Measurements from ENCODE around the gene MBD4. TPM values are rescaled to one million over a fixed set of nuclear protein-coding genes. Genes with fewer than 3 reads are reported as not detected.

Gene MBD4
- total and polyA plus RNA-seq, 4 donors = 18.7 to 31.2 (median 26.3) TPM

DNA sequence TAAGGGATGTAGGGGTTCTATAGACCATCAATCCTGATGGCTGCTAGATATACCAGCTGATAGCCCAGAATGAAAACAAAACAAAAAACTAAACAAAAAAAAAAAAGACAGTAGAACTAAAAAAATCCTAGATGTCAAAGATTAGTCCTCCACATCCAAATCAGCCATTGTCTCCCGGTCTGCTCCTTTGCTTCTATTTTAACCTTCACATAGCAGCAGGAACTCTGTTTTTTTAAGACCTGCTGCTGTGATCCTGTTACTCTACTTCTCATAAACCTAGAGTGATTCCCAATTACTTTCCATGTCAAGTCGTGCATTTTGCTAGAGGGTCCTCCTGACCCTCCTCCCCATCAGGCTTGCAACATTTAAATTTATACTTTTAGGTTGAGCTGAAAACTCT is 2.7 kb upstream of the MBD4 start:
- DNase-seq = no peak
- H3K9me3 ChIP-seq (ENCODE audit: control insufficient read depth, low read length) = no peaks in the 10 kb centered on the region
- no peak overlapping the region for H3K4me3 ChIP-seq (ENCODE audit: low read length in 2 of 2)
- intact Hi-C loops (cut with DNase I) = loop anchor here in 1 of 2 donors (5.0 kb wide), 1 partner anchor 165 kb away; the partner anchor contains the start of gene PLXND1
- ATAC-seq (ENCODE audit: low FRiP score) = no peak
- no peak overlapping the region for H3K27ac ChIP-seq (ENCODE audit: low read depth in 1 of 2, low read length in 2 of 2)
- H3K4me1 ChIP-seq (ENCODE audit: control insufficient read depth in 1 of 2, insufficient read depth in 2 of 2, low read length in 2 of 2) = peaks cover 0 to 4% of the 10 kb centered on the region in 2 donors
- 7 to 18% methylated on average over 2 of the region's 2 CpGs for WGBS, 2 donors
- no peaks in the 10 kb centered on the region for H3K36me3 ChIP-seq (ENCODE audit: control insufficient read depth in 1 of 2, insufficient read depth in 2 of 2, low read length in 1 of 2)
- no peaks in the 10 kb centered on the region for H3K27me3 ChIP-seq (ENCODE audit: control insufficient read depth in 1 of 2, insufficient read depth in 2 of 2, low read length in 1 of 2)

GRCh38 chr3:129441782-129442181 is 2.0 kb upstream of the MBD4 start:
- Histone ChIP-seq H3K4me1 (ENCODE audit: control insufficient read depth in 1 of 2, insufficient read depth in 2 of 2, low read length in 2 of 2) (peaks cover 0 to 4% of the 10 kb centered on the region in 2 donors), H3K4me3 (ENCODE audit: low read length in 2 of 2) (no peak overlapping the region), H3K27me3 (ENCODE audit: control insufficient read depth in 1 of 2, insufficient read depth in 2 of 2, low read length in 1 of 2) (no peaks in the 10 kb centered on the region), H3K9me3 (ENCODE audit: control insufficient read depth, low read length) (no peaks in the 10 kb centered on the region), H3K36me3 (ENCODE audit: control insufficient read depth in 1 of 2, insufficient read depth in 2 of 2, low read length in 1 of 2) (no peaks in the 10 kb centered on the region), H3K27ac (ENCODE audit: low read depth in 1 of 2, low read length in 2 of 2) (peak overlapping the region in 1 of 2 donors; percentile 53)
- no peak for ATAC-seq (ENCODE audit: low FRiP score)
- WGBS, 2 donors = 2 to 6% methylated on average over 4 of the region's 4 CpGs
- intact Hi-C loops (cut with DNase I) = loop anchor here in 1 of 2 donors (5.0 kb wide), 1 partner anchor 166 kb away; the partner anchor contains the start of gene PLXND1
- no peak for DNase-seq

DNA sequence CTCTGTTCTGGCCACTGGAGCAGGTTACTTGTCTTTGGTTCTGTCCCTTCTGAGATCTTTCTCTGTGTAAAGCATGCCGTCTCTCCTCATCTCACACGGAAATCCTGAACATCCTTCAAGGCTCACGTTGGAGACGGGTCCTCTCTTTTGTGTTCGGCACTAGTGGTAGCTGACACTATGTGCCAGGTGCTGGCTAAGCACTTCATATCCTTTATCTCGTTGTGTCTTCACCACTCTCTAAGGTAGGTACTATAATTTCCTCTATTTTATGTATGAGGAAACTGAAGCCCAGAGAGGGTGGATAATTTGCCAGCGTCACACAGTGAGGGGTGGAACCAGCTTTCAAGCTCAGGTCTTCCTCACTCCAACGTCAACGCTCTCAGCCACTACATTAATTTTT is 1.5 kb upstream of the MBD4 start:
- Histone ChIP-seq H3K9me3 (ENCODE audit: control insufficient read depth, low read length) (no peaks in the 10 kb centered on the region), H3K4me1 (ENCODE audit: control insufficient read depth in 1 of 2, insufficient read depth in 2 of 2, low read length in 2 of 2) (peaks cover 0 to 4% of the 10 kb centered on the region in 2 donors), H3K27me3 (ENCODE audit: control insufficient read depth in 1 of 2, insufficient read depth in 2 of 2, low read length in 1 of 2) (no peaks in the 10 kb centered on the region), H3K4me3 (ENCODE audit: low read length in 2 of 2) (peak overlapping the region in 1 of 2 donors; percentile 57), H3K27ac (ENCODE audit: low read depth in 1 of 2, low read length in 2 of 2) (peak overlapping the region; percentile 16 to 40), H3K36me3 (ENCODE audit: control insufficient read depth in 1 of 2, insufficient read depth in 2 of 2, low read length in 1 of 2) (no peaks in the 10 kb centered on the region)
- 27 to 33% methylated on average over 9 of the region's 9 CpGs for WGBS, 2 donors
- DNase-seq (no peak), ATAC-seq (ENCODE audit: low FRiP score) (no peak)
- intact Hi-C loops (cut with DNase I) = loop anchor here in 1 of 2 donors (5.0 kb wide), 1 partner anchor 166 kb away; the partner anchor contains the start of gene PLXND1

GRCh38 chr3:129440618-129441190 is 956 bp upstream of the MBD4 start:
- WGBS, 2 donors = 6 to 7% methylated on average over 9 of the region's 9 CpGs
- intact Hi-C loops (cut with DNase I) = loop anchor here in 1 of 2 donors (5.0 kb wide), 1 partner anchor 167 kb away; the partner anchor contains the start of gene PLXND1
- peak overlapping the region; percentile 16 to 58 for H3K27ac ChIP-seq (ENCODE audit: low read depth in 1 of 2, low read length in 2 of 2)
- peak overlapping the region; percentile 57 to 73 for H3K4me3 ChIP-seq (ENCODE audit: low read length in 2 of 2)
- peaks cover 0 to 4% of the 10 kb centered on the region in 2 donors for H3K4me1 ChIP-seq (ENCODE audit: control insufficient read depth in 1 of 2, insufficient read depth in 2 of 2, low read length in 2 of 2)
- no peaks in the 10 kb centered on the region for H3K27me3 ChIP-seq (ENCODE audit: control insufficient read depth in 1 of 2, insufficient read depth in 2 of 2, low read length in 1 of 2)
- no peaks in the 10 kb centered on the region for H3K36me3 ChIP-seq (ENCODE audit: control insufficient read depth in 1 of 2, insufficient read depth in 2 of 2, low read length in 1 of 2)
- ATAC-seq (ENCODE audit: low FRiP score) (peak; percentile 83), DNase-seq (no peak)
- no peaks in the 10 kb centered on the region for H3K9me3 ChIP-seq (ENCODE audit: control insufficient read depth, low read length)

GRCh38 chr3:129439226-129439816 is 427 bp downstream of the MBD4 start:
- no peaks in the 10 kb centered on the region for H3K9me3 ChIP-seq (ENCODE audit: control insufficient read depth, low read length)
- peak; percentile 23 for ATAC-seq (ENCODE audit: low FRiP score)
- intact Hi-C loops (cut with DNase I) = no loop called here

DNA sequence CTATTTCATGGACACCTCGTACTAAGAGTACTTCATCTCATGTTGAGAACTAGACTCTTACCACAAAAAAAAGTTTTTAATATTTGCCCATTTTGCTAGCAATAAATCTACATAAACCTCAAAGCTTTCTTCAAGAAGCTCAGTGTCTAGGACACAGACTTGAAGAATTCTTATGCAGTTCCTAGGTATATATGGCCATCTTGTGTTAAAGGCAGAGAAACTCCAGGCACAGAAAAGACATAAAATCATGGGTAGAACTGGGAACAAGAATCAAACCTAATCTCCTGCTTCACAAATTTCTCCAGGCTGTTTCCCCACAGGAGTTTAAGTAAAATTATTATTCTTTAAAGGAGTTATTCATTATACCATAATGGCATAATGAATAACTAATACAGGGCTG is 4.4 kb downstream of the MBD4 start:
- no peak for DNase-seq
- no peak overlapping the region for H3K4me3 ChIP-seq (ENCODE audit: low read length in 2 of 2)
- no peaks in the 10 kb centered on the region for H3K27me3 ChIP-seq (ENCODE audit: control insufficient read depth in 1 of 2, insufficient read depth in 2 of 2, low read length in 1 of 2)
- peaks cover 2 to 9% of the 10 kb centered on the region in 2 donors for H3K36me3 ChIP-seq (ENCODE audit: control insufficient read depth in 1 of 2, insufficient read depth in 2 of 2, low read length in 1 of 2)
- intact Hi-C loops (cut with DNase I) = no loop called here
- H3K9me3 ChIP-seq (ENCODE audit: control insufficient read depth, low read length) = no peaks in the 10 kb centered on the region
- no peak overlapping the region for H3K27ac ChIP-seq (ENCODE audit: low read depth in 1 of 2, low read length in 2 of 2)
- 68 to 69% methylated on average over 1 of the region's 1 CpG for WGBS, 2 donors
- no peak for ATAC-seq (ENCODE audit: low FRiP score)
- no peaks in the 10 kb centered on the region for H3K4me1 ChIP-seq (ENCODE audit: control insufficient read depth in 1 of 2, insufficient read depth in 2 of 2, low read length in 2 of 2)

More at GRCh38 chr3:129439226-129439816, 427 bp downstream of the MBD4 start:
- Histone ChIP-seq H3K36me3 (ENCODE audit: control insufficient read depth in 1 of 2, insufficient read depth in 2 of 2, low read length in 1 of 2) (no peaks in the 10 kb centered on the region), H3K4me3 (ENCODE audit: low read length in 2 of 2) (peak overlapping the region; percentile 71 to 80), H3K27ac (ENCODE audit: low read depth in 1 of 2, low read length in 2 of 2) (peak overlapping the region in 1 of 2 donors; percentile 3), H3K4me1 (ENCODE audit: control insufficient read depth in 1 of 2, insufficient read depth in 2 of 2, low read length in 2 of 2) (peaks cover 0 to 4% of the 10 kb centered on the region in 2 donors), H3K27me3 (ENCODE audit: control insufficient read depth in 1 of 2, insufficient read depth in 2 of 2, low read length in 1 of 2) (no peaks in the 10 kb centered on the region)
- WGBS, 2 donors = 0 to 1% methylated on average over 16 to 17 of the region's 17 CpGs
- DNase-seq = peak in 1 of 2 donors; percentile 65

- peaks cover 2 to 9% of the 10 kb centered on the region in 2 donors for H3K36me3 ChIP-seq (ENCODE audit: control insufficient read depth in 1 of 2, insufficient read depth in 2 of 2, low read length in 1 of 2)
- no peaks in the 10 kb centered on the region for H3K27me3 ChIP-seq (ENCODE audit: control insufficient read depth in 1 of 2, insufficient read depth in 2 of 2, low read length in 1 of 2)
- no peak for DNase-seq
- no peaks in the 10 kb centered on the region for H3K4me1 ChIP-seq (ENCODE audit: control insufficient read depth in 1 of 2, insufficient read depth in 2 of 2, low read length in 2 of 2)
- no peak overlapping the region for H3K27ac ChIP-seq (ENCODE audit: low read depth in 1 of 2, low read length in 2 of 2)
- no peak for ATAC-seq (ENCODE audit: low FRiP score)
- H3K9me3 ChIP-seq (ENCODE audit: control insufficient read depth, low read length) = no peaks in the 10 kb centered on the region
- no peak overlapping the region for H3K4me3 ChIP-seq (ENCODE audit: low read length in 2 of 2)
- 90 to 98% methylated on average over 1 of the region's 1 CpG for WGBS, 2 donors
- intact Hi-C loops (cut with DNase I) = no loop called here
Observed at GRCh38 chr3:129434140-129434539, 5.6 kb downstream of the MBD4 start.

DNA sequence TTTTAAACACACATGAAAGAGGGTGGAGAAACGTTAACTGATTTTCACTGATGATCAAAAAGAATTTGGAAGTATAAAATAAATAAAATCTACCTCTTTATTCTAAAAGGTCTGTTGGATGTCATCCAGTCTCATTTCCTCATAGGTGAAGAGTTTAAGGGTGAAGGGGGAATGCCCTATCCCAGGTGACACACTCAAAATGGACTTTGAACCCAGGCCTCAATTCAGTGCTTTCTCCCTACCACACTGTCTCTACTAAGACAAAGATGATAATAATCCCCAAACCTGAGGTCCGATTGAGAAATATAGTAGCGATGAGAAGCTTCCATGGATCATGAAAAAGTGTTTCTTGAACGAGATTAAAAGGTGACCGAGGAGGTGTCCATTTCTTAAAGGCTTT is 6.2 kb downstream of the MBD4 start:
- H3K27me3 ChIP-seq (ENCODE audit: control insufficient read depth in 1 of 2, insufficient read depth in 2 of 2, low read length in 1 of 2) = no peaks in the 10 kb centered on the region

DNA sequence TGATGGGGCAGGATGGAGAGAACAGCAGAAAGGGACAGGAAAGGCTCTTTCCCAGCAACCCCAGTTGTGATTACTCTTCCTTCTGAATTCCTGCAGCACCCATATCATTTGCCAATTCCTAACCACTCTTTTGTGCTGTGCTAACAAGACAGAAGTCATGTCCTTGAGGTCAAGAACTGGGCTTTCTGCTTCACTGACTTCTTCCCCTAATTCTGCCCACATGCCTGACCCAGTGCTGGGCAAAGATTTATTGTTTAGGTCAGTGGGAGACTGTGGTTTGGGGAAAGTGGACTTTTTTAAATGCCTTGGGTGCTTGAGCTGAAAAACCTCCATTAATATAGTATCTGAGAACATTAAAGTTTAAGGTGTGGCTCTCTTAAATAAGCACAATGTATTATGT is 7.1 kb downstream of the MBD4 start:
- no peaks in the 10 kb centered on the region for H3K4me1 ChIP-seq (ENCODE audit: control insufficient read depth in 1 of 2, insufficient read depth in 2 of 2, low read length in 2 of 2)
- ATAC-seq (ENCODE audit: low FRiP score) (no peak), DNase-seq (no peak)
- H3K36me3 ChIP-seq (ENCODE audit: control insufficient read depth in 1 of 2, insufficient read depth in 2 of 2, low read length in 1 of 2) = peaks cover 2 to 9% of the 10 kb centered on the region in 2 donors
- H3K27me3 ChIP-seq (ENCODE audit: control insufficient read depth in 1 of 2, insufficient read depth in 2 of 2, low read length in 1 of 2) = no peaks in the 10 kb centered on the region
- H3K27ac ChIP-seq (ENCODE audit: low read depth in 1 of 2, low read length in 2 of 2) = no peak overlapping the region
- H3K9me3 ChIP-seq (ENCODE audit: control insufficient read depth, low read length) = no peaks in the 10 kb centered on the region
- intact Hi-C loops (cut with DNase I) = no loop called here
- no peak overlapping the region for H3K4me3 ChIP-seq (ENCODE audit: low read length in 2 of 2)

More for the DNA sequence above, 6.2 kb downstream of the MBD4 start:
- intact Hi-C loops (cut with DNase I) = no loop called here
- H3K36me3 ChIP-seq (ENCODE audit: control insufficient read depth in 1 of 2, insufficient read depth in 2 of 2, low read length in 1 of 2) = peaks cover 2 to 9% of the 10 kb centered on the region in 2 donors
- ATAC-seq (ENCODE audit: low FRiP score) (no peak), DNase-seq (no peak)
- H3K27ac ChIP-seq (ENCODE audit: low read depth in 1 of 2, low read length in 2 of 2) = no peak overlapping the region
- H3K9me3 ChIP-seq (ENCODE audit: control insufficient read depth, low read length) = no peaks in the 10 kb centered on the region
- H3K4me3 ChIP-seq (ENCODE audit: low read length in 2 of 2) = no peak overlapping the region
- 88 to 89% methylated on average over 5 of the region's 5 CpGs for WGBS, 2 donors
- H3K4me1 ChIP-seq (ENCODE audit: control insufficient read depth in 1 of 2, insufficient read depth in 2 of 2, low read length in 2 of 2) = no peaks in the 10 kb centered on the region

All from aorta (tissue), 5 donors.